HG02642 (cell line): ENCODE measurements around the gene KRT76.
"Not testable (repeated sequence)": the region's sequence is repeated elsewhere in the genome, so short reads cannot be mapped to it uniquely, and the experiment has no call there.

ENCODE experiments used
- ATAC-seq: cut with Tn5 transposase; IDR thresholded peaks from one replicate; pipeline ENCODE4 v1.9.1; 2021; ENCODE audit warnings: mild to moderate bottlenecking; ENCODE audit not compliant: unreplicated experiment, poor library complexity

The KRT76 gene

GRCh38 chr12:52765702-52766101 is 11.4 kb downstream of the KRT76 start:
- no peak for ATAC-seq

GRCh38 chr12:52763991-52764390 is 13.2 kb downstream of the KRT76 start:
- no peak for ATAC-seq

GRCh38 chr12:52763036-52763659 is 14.0 kb downstream of the KRT76 start:
- no peak for ATAC-seq

DNA sequence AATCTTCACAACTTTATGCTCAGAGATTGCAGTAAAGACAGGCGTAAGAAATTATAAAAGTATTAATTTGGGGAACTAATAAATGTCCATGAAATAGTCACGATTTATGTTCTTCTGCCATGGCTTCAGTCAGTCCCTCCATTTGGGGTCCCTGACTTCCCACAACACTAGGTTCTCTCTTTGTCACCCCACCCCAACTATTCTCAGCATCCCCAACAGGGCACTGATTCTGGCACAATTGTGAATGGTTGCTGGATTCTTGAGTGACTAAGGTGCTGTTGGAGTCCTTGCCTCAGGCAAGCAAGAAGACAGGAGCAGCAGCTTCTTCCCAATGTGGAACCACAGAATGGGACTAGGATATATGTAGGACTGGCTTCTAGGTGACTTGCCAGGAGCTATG is 15.3 kb downstream of the KRT76 start:
- ATAC-seq = no peak

- ATAC-seq = not testable (repeated sequence)
Observed at GRCh38 chr12:52761218-52761617, 15.9 kb downstream of the KRT76 start.

GRCh38 chr12:52760623-52761022 is 16.5 kb downstream of the KRT76 start:
- ATAC-seq = no peak

- no peak for ATAC-seq
Observed at GRCh38 chr12:52759695-52760094, 17.4 kb downstream of the KRT76 start.

- ATAC-seq = no peak
Observed at GRCh38 chr12:52759218-52759617, 17.9 kb downstream of the KRT76 start.

GRCh38 chr12:52757449-52758176 is 19.5 kb downstream of the KRT76 start:
- no peak for ATAC-seq

DNA sequence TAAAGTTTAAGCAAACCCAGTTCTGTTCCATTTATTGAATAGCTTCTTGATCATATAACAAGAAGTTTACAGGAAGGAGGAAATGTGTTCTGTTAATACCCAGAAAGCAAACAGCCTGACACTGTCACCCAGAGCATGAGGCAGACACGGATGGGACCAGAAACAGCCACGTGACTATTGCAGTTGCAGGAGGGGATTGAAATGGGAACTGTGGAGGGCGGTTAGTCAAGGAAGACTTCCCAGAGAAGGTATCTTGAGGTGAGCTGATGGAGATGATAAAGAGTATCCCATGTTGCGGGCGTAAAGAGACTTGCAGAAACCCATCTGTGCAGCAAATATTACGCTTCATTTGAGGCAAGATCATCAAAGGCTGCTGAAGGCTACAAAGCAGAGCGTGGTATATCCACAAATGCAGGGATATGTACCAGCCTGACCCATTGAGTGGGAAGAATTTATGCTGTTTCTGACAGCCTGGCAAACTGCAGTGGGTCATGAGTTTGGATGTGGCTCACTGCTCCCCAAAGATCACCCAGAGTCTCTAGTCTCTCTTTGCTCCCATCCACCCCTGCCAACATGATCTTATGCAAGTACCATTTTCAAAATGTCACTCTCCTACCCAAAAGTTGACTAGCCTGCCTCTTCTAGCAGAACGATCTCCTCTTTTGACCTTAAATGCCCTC is 20.7 kb downstream of the KRT76 start:
- no peak for ATAC-seq

- no peak for ATAC-seq
Observed at GRCh38 chr12:52755533-52755932, 21.6 kb downstream of the KRT76 start.

DNA sequence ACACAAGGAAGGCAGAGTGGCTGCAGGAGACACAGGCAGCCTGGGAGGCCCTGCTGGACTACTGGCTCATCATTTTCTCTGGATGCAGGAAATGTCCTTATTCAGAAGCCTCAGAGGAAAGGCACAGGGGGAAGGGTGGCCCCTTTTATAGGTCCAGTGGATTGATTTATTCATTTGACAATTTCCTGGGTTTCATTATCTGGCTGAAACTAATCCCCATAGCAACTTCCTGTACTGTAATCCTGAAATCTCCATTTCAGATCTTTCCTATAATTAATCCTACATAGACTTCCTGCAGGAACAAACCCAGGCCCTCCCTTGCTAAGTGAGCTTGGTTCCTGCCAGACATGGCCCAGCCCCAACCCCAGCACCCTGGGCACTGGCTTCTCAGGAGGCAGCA is 23.0 kb downstream of the KRT76 start:
- no peak for ATAC-seq

DNA sequence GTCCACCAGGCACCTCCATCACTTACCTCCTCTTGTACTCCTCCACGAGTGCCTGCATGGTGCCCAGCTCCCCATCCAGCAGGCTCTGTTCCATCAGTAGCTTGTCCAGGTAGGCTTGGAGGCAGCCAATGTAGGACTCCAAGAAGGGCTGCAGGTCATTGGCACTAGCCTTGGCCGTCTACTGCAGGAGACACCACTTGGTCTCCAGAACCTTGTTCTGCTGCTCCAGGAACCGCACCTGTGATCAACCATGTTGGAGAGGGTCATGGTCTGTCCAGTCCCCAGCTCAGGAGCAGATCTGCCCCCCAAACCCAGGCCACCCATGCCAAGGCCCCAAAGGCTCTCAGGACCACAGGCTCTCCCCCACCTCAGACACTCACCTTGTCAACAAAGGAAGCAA is 23.9 kb downstream of the KRT76 start:
- ATAC-seq = no peak

DNA sequence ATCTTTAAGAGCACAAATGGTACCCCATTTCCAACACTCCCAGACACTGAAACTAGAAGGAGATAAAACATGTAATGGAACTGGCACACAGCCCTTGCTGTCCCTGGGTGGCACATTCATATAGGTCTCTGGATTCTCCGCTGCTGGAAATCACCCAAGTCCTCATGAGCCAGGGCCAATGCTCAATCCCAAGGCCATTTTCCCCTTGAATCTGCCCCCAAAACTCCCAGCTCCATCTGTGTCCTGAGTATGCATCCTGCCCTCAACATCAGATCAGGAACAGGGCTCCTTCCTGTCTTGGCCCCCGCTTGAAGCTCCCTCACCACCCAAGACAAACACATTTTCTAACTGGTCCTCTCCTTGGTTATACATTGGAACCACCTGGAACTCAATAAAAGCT is 24.6 kb downstream of the KRT76 start:
- no peak for ATAC-seq

DNA sequence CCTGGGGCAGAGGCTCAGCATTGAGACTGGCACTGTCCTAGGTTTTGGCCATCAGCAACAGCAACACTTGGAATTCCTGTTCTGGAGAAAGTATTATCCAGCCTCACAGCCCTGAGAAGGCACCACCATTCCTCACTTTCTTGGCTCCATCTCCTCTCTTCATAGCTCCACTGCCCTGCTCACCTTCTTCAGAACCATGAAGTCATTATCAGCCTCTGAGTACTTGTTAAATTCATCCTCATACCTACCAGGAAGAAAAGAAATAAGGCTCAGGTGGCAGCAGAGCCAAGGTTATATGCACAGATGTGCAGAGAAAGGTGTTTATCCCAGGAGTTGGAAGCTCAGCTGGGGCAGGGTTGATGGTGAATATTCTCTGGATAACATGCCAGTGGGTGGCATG is 25.4 kb downstream of the KRT76 start:
- ATAC-seq = no peak

- ATAC-seq = not testable (repeated sequence)
Observed at GRCh38 chr12:52750532-52750931, 26.6 kb downstream of the KRT76 start.

GRCh38 chr12:52749827-52750226 is 27.3 kb downstream of the KRT76 start:
- no peak for ATAC-seq

DNA sequence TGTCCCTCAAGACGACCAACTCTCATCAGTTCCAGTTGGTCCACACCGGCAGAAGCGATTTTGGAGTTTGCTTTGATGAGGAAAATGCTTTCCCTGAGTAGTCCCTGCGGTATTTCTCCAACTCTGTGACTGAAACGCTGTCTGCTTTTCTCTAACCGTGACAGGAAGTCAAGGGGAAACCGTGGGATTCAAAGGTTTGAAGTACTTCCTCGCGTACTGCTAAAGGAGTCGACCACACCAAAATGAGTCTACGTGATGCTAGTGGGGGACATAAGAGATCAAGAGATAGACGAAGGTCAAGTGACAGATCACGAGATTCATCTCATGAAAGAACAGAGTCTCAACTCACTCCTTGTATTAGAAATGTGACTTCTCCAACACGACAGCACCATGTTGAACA is 28.6 kb downstream of the KRT76 start:
- no peak for ATAC-seq

GRCh38 chr12:52745554-52745953 is 31.6 kb downstream of the KRT76 start:
- no peak for ATAC-seq

DNA sequence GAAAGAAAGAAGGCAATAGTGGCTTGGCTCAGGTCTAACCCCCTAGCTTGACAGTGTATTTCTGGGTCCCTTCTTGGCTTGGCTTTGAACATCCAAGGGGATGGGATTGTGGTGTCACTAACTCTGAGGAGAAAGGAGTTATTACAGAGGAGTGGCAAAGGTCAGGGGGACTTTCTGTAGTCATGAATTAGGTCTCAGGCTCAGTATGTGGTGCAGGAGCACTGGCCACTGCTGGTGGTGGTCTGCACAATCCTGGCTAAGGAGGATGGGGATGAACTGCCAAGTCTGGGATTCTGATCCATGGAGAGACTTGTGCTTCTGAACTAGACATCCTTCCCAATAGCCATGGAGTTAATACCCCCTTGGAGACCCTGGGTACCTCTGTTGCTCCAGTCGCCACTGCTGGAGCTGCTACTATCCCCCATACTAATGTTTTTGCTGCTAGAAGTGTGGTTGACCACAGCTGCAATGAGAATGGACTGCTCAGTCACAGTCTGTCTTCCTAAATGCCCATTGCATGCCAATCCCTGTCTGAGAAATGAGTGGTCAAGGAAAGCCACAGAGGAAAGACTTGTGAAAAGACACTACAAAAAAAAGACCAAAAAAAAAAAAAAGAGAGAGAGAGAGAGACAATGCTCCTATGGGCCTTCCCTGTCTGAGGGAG is 32.5 kb downstream of the KRT76 start:
- no peak for ATAC-seq

- ATAC-seq = no peak
Observed at GRCh38 chr12:52742822-52743457, 34.2 kb downstream of the KRT76 start.
